NCI-H1092 treated with DMSO at 0.1 percent for 48 hours (cell line): ENCODE results near the gene ODAPH.
"Not testable (repeated sequence)": the region's sequence is repeated elsewhere in the genome, so short reads cannot be mapped to it uniquely, and the experiment has no call there.

ENCODE experiments used
- DNase-seq: peaks from one replicate; lab custom pipeline; 2025; lab: John Stamatoyannopoulos, UW

The ODAPH gene

GRCh38 chr4:75555294-75556164 lies at the start of gene ODAPH:
Gene ODAPH (plus strand): TSS chr4:75556066. CDS start chr4:75556083, 17 bp downstream.
- no peak for DNase-seq

GRCh38 chr4:75509592-75509991 lies 46.3 kb upstream of the ODAPH start:
- DNase-seq: not testable (repeated sequence)

GRCh38 chr4:75511841-75512240 lies 44.0 kb upstream of the ODAPH start:
- DNase-seq: no peak

- DNase-seq: no peak
These were observed 43.3 kb upstream of the ODAPH start for GRCh38 chr4:75512386-75513211.

- DNase-seq: no peak
These were observed 42.2 kb upstream of the ODAPH start for GRCh38 chr4:75513526-75514130.

- DNase-seq: peak; percentile 99
These were observed 41.5 kb upstream of the ODAPH start, which contains the start of the genes RCHY1 and THAP6 for GRCh38 chr4:75514131-75514948. Gene RCHY1 (minus strand): TSS chr4:75514403. CDS start chr4:75514286, 117 bp downstream. Gene THAP6 (plus strand): TSS chr4:75514473. CDS start chr4:75515453, 980 bp downstream.

- no peak for DNase-seq
These were observed 40.8 kb upstream of the ODAPH start for GRCh38 chr4:75514949-75515612.

GRCh38 chr4:75516144-75516543 lies 39.7 kb upstream of the ODAPH start:
- DNase-seq: no peak

- not testable (repeated sequence) for DNase-seq
These were observed 36.4 kb upstream of the ODAPH start for GRCh38 chr4:75519452-75519851.

GRCh38 chr4:75525086-75525485 lies 30.8 kb upstream of the ODAPH start:
- DNase-seq: no peak

- no peak for DNase-seq
These were observed 30.0 kb upstream of the ODAPH start for GRCh38 chr4:75525910-75526309.

- DNase-seq: no peak
These were observed 28.4 kb upstream of the ODAPH start for GRCh38 chr4:75527482-75527881.

- DNase-seq: no peak
These were observed 25.1 kb upstream of the ODAPH start for GRCh38 chr4:75530556-75531322.

GRCh38 chr4:75531536-75532143 lies 24.2 kb upstream of the ODAPH start:
- DNase-seq: not testable (repeated sequence)

- not testable (repeated sequence) for DNase-seq
These were observed 22.5 kb upstream of the ODAPH start for GRCh38 chr4:75533339-75533887.

GRCh38 chr4:75533926-75534325 lies 21.9 kb upstream of the ODAPH start:
- DNase-seq: not testable (repeated sequence)

- not testable (repeated sequence) for DNase-seq
These were observed 18.6 kb upstream of the ODAPH start for GRCh38 chr4:75537308-75537707.

GRCh38 chr4:75542824-75543223 lies 13.0 kb upstream of the ODAPH start:
- DNase-seq: no peak

GRCh38 chr4:75544220-75544619 lies 11.6 kb upstream of the ODAPH start:
- not testable (repeated sequence) for DNase-seq
